Dermis blood vessel endothelial cell (primary cell): ENCODE results near the gene ITM2A. TPM values are rescaled to one million over a fixed set of nuclear protein-coding genes. Genes with fewer than 3 reads are reported as not detected.

Experiments
- total RNA-seq: library from RNA; depleted of rRNA; stranded (reverse); fragments of >200 nt; gene quantifications from 2 replicates; pipeline ENCODE4 v1.2.3, GENCODE V29; 2014

ITM2A gene
- total RNA-seq, 1 donor from 2014 or later, result 63.8 TPM

Other genes starting within 250 kb of the ITM2A start
- under 0.01 TPM in 1 of 2 replicates, not detected in the other for gene GPR174, start 222.6 kb downstream of the ITM2A start, total RNA-seq